ENCODE results near the gene DNAJB13. TPM values are rescaled to one million over a fixed set of nuclear protein-coding genes. Genes with fewer than 3 reads are reported as not detected.

The DNAJB13 gene
- total and polyA plus RNA-seq, 12 donors: 0.14 to 0.65 (median 0.34) TPM; not detected in 4

DNA sequence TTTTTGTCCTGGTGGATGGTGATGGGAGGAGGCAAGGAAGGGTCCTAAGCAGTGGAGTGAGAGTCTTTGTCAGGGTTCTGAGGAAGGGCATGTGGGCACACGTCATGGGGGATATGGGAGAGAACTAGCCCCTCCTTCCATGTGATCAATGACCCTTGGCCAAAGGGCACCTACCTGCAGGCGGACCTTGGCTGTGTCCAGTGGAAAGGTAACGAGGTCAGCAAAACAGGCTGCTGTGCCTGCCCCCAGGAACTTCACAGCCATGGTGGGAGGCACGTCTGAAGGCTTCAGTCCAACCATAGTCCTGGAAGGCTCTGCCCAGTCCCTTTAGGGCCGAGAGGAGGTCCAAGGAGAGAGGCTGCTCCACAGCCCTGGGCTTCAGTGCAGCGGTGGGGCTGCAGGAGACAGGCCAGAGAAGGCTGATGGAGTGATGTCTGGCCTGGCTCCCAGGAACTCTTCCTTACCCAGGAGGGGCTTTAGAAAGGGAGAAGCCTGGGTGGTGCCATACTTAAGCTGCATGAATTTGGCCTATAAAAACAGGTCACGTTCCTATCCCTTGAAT lies 56.0 kb downstream of the DNAJB13 start:
- no peak for DNase-seq
- Histone ChIP-seq H3K9me3 (replicated peaks in 1 of 3) (no peaks in the 10 kb centered on the region), H3K36me3 (replicated peaks in 1 of 2) (peaks cover 0 to 4% of the 10 kb centered on the region in 2 donors), H3K27ac (no peak overlapping the region), H3K27me3 (no peaks in the 10 kb centered on the region), H3K4me3 (no peak overlapping the region), H3K4me1 (replicated peaks in 1 of 2) (peaks cover 0 to 3% of the 10 kb centered on the region in 2 donors)
- no peak for TF ChIP-seq POLR2A (IDR thresholded peaks at IDR 0.05)
- TF ChIP-seq, protein P1, sequence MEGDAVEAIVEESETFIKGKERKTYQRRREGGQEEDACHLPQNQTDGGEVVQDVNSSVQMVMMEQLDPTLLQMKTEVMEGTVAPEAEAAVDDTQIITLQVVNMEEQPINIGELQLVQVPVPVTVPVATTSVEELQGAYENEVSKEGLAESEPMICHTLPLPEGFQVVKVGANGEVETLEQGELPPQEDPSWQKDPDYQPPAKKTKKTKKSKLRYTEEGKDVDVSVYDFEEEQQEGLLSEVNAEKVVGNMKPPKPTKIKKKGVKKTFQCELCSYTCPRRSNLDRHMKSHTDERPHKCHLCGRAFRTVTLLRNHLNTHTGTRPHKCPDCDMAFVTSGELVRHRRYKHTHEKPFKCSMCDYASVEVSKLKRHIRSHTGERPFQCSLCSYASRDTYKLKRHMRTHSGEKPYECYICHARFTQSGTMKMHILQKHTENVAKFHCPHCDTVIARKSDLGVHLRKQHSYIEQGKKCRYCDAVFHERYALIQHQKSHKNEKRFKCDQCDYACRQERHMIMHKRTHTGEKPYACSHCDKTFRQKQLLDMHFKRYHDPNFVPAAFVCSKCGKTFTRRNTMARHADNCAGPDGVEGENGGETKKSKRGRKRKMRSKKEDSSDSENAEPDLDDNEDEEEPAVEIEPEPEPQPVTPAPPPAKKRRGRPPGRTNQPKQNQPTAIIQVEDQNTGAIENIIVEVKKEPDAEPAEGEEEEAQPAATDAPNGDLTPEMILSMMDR (IDR thresholded peaks at IDR 0.05): no peak
- intact Hi-C loops (cut with DNase I): no loop called here
- 87 to 93% (median 90%) methylated on average over 5 to 7 of the region's 7 CpGs for WGBS, 4 donors

GRCh38 chr11:74007691-74008372 lies 57.0 kb downstream of the DNAJB13 start:
- intact Hi-C loops (cut with DNase I): no loop called here
- H3K4me3 ChIP-seq: no peak overlapping the region
- no peak overlapping the region for H3K27ac ChIP-seq
- peaks cover 0 to 4% of the 10 kb centered on the region in 2 donors for H3K36me3 ChIP-seq (replicated peaks in 1 of 2)
- 88 to 96% (median 92%) methylated on average over 4 to 6 of the region's 6 CpGs for WGBS, 4 donors
- no peak for DNase-seq
- no peaks in the 10 kb centered on the region for H3K27me3 ChIP-seq
- no peaks in the 10 kb centered on the region for H3K9me3 ChIP-seq (replicated peaks in 1 of 3)
- peaks cover 0 to 4% of the 10 kb centered on the region in 2 donors for H3K4me1 ChIP-seq (replicated peaks in 1 of 2)
- TF ChIP-seq, protein P1 (IDR thresholded peaks at IDR 0.05): no peak
- TF ChIP-seq POLR2A (IDR thresholded peaks at IDR 0.05): no peak

DNA sequence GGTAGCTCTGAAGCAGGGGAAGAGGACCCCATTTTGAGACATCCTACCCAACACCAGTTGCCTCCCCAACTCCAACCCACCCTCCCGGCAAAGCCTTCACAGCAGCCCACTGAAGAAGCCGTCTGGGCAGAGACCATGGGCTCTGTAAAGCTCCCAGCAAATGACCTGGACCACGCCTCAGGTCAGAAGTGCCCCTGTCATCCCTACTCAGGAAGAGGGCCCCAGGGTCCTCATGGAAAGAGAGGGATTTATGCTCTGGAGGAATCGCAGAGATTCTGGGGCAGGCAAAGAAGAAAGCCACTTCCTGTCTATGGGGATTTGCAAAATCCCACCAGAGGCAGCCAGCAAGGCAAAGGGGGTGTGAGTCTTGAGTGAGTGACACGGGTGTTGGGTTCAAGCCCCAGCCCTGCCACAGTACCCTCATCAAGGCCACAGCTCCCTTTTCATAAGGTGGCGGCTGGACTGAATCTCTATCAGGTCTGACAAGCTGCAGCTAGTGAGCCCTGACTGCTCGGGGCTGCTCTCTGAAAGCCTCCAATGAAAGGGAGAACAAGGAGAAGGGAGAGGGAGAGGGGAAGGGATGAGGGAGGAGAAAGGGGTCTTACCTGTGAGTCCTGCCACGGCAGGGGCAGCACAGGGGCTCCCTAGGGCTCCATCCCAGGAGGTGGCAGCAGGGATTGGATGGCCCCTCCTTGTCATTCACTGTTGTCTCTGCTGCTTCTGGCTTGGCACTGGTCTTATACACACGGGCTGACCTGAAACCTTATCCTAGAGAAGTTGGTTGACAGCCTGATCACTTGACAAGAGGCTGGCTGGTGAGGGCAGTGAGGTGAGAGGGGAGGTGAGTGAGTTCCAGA lies 57.8 kb downstream of the DNAJB13 start, which contains the start of gene UCP3:
TSS of gene UCP3 (minus strand) at position 713 of the 857 bp plus-strand sequence. CDS start 2,043 bp downstream, outside the sequence.
- WGBS, 4 donors: 73 to 82% (median 79%) methylated on average over 6 to 9 of the region's 9 CpGs
- Histone ChIP-seq H3K27ac (no peak within 1 kb of the TSS), H3K9me3 (replicated peaks in 1 of 3) (no peaks in the 10 kb centered on the region), H3K27me3 (no peaks in the 10 kb centered on the region), H3K4me1 (replicated peaks in 1 of 2) (peaks cover 0 to 4% of the 10 kb centered on the region in 2 donors), H3K36me3 (replicated peaks in 1 of 2) (no peaks in the 10 kb centered on the region), H3K4me3 (no peak within 1 kb of the TSS)
- no peak for DNase-seq
- intact Hi-C loops (cut with DNase I): no loop called here
- TF ChIP-seq, protein P1 (IDR thresholded peaks at IDR 0.05): no peak
- TF ChIP-seq POLR2A (IDR thresholded peaks at IDR 0.05): no peak

- Histone ChIP-seq H3K36me3 (replicated peaks in 1 of 2) (no peaks in the 10 kb centered on the region), H3K4me3 (no peak overlapping the region), H3K4me1 (replicated peaks in 1 of 2) (peaks cover 0 to 4% of the 10 kb centered on the region in 2 donors), H3K27ac (no peak overlapping the region), H3K27me3 (no peaks in the 10 kb centered on the region), H3K9me3 (replicated peaks in 1 of 3) (no peaks in the 10 kb centered on the region)
- intact Hi-C loops (cut with DNase I): no loop called here
- no peak for TF ChIP-seq POLR2A (IDR thresholded peaks at IDR 0.05)
- TF ChIP-seq, protein P1 (IDR thresholded peaks at IDR 0.05): no peak
- no peak for DNase-seq
- WGBS, 4 donors: 78 to 83% (median 81%) methylated on average over 3 of the region's 3 CpGs
Measured at GRCh38 chr11:74009230-74009547, 58.4 kb downstream of the DNAJB13 start.

All from adrenal gland (tissue), 12 donors.